Peyer's patch (tissue), 4 donors: ENCODE results near the gene NR1D1. TPM values are rescaled to one million over a fixed set of nuclear protein-coding genes. Genes with fewer than 3 reads are reported as not detected.

Experiments
- DNase-seq, 3 donors: peaks; one replicate each; pipeline ENCODE4 v3.0.0-alpha.2; 2017 to 2019
- H3K27ac ChIP-seq, 4 donors: fragments of 200-600 bp; sonication (generic); one replicate each; pipeline ENCODE4 v1.5.1; 2016 to 2019
- H3K27me3 ChIP-seq, 2 donors: fragments of 200-600 bp; sonication (generic); one replicate each; pipeline ENCODE4 v1.5.1; 2019
- H3K36me3 ChIP-seq, 3 donors: fragments of 200-600 bp; sonication (generic); one replicate each; pipeline ENCODE4 v1.5.1; 2016 to 2019
- H3K4me1 ChIP-seq, 4 donors: fragments of 200-600 bp; sonication (generic); one replicate each; pipeline ENCODE4 v1.5.1; 2016 to 2019
- H3K4me3 ChIP-seq, 4 donors: fragments of 200-600 bp; sonication (generic); 1 replicate in 3 of 4; 2 replicates in 1 of 4; pipeline ENCODE4 v1.5.1; 2016 to 2019; ENCODE audit warnings: mild to moderate bottlenecking in 1 of 4
- H3K9me3 ChIP-seq, 4 donors: fragments of 200-600 bp; sonication (generic); one replicate each; pipeline ENCODE4 v1.5.1; 2016 to 2019; ENCODE audit warnings: mild to moderate bottlenecking in 1 of 4
- POLR2A ChIP-seq, 2 donors: fragments of 450-650 bp; IDR thresholded peaks; one replicate each; pipeline ENCODE4 v1.5.1; 2017; ENCODE audit warnings: antibody characterized with exemption in 2 of 2, mild to moderate bottlenecking in 2 of 2, moderate library complexity in 2 of 2
- total RNA-seq, 4 donors: library from RNA; depleted of rRNA; stranded (reverse); fragments of >200 nt; gene quantifications; one replicate each; pipeline ENCODE4 v1.1.0, GENCODE V29; 2016
- TF ChIP-seq, protein P1 (sequence below), 6 experiments: fragments of 450-650 bp in 4 of 6; fragments of 200-600 bp in 2 of 6; sonication (generic) in 1 of 6; IDR thresholded peaks; one replicate each; pipeline ENCODE4 v1.5.1; 2017 to 2019; ENCODE audit warnings: antibody characterized with exemption in 6 of 6, mild to moderate bottlenecking in 3 of 6, moderate library complexity in 1 of 6

NR1D1 gene
- total RNA-seq, 4 donors from 2014 or later: 13.2 to 38.8 (median 18.9) TPM

DNA sequence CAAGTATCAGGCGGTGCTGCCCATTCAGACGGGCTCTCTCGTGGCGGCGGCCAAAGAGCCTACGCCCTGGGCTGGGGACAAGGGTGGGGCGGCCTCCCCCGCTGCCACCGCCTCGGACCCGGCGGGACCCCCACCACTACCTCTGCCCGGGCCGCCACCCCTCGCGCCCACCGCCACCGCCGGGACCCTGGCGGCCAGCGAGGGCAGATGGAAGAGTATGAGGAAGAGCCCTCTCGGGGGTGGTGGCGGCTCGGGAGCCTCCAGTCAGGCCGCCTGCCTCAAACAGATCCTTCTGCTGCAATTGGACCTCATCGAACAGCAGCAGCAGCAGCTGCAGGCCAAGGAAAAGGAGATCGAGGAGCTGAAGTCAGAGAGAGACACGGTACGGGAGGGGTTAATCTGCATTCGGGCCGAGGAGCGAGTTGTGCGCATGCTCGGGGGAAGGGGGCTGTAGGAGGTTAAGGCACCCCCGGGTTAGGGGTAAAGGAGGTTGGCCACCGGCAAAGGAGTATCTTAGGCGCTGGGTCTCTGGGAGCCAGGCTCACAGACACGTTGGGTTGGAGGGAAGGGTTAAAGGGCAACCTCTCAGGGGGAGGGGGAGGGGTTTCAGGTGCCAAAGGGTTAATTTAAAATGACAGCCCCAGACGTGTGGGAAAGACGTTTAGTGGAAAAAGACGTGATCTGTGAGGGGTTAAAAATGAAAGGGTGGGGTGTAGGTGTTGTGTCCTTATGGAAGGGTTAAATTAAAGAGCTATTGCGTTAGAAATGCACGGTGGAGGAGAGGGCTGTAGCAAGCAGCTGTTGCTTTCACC, 22.8 kb upstream of the NR1D1 start:
- DNase-seq: peak in 2 of 3 donors; percentile 66 to 68
- Histone ChIP-seq H3K9me3 (no peaks in the 10 kb centered on the region), H3K36me3 (peaks cover 0 to 26% (median 0%) of the 10 kb centered on the region in 3 donors), H3K4me3 (peak overlapping the region; percentile 95 to 99 (median 98)), H3K27me3 (no peaks in the 10 kb centered on the region), H3K4me1 (peaks cover 0 to 28% (median 3%) of the 10 kb centered on the region in 4 donors), H3K27ac (peak overlapping the region; percentile 89 to 99 (median 97))
- TF ChIP-seq, protein P1, sequence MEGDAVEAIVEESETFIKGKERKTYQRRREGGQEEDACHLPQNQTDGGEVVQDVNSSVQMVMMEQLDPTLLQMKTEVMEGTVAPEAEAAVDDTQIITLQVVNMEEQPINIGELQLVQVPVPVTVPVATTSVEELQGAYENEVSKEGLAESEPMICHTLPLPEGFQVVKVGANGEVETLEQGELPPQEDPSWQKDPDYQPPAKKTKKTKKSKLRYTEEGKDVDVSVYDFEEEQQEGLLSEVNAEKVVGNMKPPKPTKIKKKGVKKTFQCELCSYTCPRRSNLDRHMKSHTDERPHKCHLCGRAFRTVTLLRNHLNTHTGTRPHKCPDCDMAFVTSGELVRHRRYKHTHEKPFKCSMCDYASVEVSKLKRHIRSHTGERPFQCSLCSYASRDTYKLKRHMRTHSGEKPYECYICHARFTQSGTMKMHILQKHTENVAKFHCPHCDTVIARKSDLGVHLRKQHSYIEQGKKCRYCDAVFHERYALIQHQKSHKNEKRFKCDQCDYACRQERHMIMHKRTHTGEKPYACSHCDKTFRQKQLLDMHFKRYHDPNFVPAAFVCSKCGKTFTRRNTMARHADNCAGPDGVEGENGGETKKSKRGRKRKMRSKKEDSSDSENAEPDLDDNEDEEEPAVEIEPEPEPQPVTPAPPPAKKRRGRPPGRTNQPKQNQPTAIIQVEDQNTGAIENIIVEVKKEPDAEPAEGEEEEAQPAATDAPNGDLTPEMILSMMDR (IDR thresholded peaks at IDR 0.05): peak in 2 of 6 experiments; percentile 5 to 24
- TF ChIP-seq POLR2A (IDR thresholded peaks at IDR 0.05): peak; percentile 18 to 25

DNA sequence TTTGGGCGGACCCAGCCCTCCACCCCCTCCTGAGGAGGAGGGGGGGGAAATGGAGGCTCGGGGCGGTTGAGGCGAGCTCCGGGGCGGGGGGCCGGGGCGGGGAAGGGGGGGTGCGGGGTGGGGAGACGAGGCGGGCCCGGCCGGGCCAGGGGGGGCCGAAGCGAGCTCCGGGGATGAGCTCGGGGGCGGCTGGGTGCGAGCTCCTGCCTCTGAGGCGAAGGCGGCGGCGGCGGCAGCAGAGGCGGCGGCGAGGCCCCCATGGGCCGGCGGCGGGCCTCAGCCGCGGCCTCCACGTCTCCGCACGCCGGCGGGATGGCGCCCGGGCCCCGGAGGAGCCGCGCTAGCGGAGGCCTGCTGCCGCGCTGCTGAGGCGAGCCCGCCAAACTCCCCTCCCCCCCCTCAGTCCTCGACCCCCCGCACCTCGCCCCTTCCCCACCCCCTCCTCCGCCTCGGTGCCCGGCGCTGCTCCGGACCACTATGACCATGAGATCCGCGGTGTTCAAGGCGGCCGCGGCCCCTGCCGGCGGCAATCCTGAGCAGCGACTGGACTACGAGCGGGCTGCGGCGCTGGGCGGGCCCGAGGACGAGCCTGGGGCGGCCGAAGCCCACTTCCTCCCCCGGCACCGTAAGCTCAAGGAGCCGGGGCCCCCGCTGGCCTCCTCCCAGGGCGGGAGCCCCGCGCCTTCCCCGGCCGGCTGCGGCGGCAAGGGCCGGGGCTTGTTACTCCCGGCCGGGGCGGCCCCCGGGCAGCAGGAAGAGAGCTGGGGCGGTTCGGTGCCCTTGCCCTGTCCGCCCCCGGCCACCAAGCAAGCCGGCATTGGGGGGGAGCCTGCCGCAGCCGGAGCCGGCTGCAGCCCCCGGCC, 22.0 kb upstream of the NR1D1 start:
- Histone ChIP-seq H3K4me1 (peaks cover 0 to 28% (median 3%) of the 10 kb centered on the region in 4 donors), H3K36me3 (peaks cover 0 to 18% (median 0%) of the 10 kb centered on the region in 3 donors), H3K4me3 (peak overlapping the region; percentile 95 to 99 (median 98)), H3K27me3 (no peaks in the 10 kb centered on the region), H3K9me3 (no peaks in the 10 kb centered on the region), H3K27ac (peak overlapping the region; percentile 89 to 99 (median 97))
- DNase-seq: peak; percentile 57 to 76 (median 74)
- no peak for TF ChIP-seq POLR2A (IDR thresholded peaks at IDR 0.05)
- TF ChIP-seq, protein P1 (IDR thresholded peaks at IDR 0.05): peak in 2 of 6 experiments; percentile 9 to 12

DNA sequence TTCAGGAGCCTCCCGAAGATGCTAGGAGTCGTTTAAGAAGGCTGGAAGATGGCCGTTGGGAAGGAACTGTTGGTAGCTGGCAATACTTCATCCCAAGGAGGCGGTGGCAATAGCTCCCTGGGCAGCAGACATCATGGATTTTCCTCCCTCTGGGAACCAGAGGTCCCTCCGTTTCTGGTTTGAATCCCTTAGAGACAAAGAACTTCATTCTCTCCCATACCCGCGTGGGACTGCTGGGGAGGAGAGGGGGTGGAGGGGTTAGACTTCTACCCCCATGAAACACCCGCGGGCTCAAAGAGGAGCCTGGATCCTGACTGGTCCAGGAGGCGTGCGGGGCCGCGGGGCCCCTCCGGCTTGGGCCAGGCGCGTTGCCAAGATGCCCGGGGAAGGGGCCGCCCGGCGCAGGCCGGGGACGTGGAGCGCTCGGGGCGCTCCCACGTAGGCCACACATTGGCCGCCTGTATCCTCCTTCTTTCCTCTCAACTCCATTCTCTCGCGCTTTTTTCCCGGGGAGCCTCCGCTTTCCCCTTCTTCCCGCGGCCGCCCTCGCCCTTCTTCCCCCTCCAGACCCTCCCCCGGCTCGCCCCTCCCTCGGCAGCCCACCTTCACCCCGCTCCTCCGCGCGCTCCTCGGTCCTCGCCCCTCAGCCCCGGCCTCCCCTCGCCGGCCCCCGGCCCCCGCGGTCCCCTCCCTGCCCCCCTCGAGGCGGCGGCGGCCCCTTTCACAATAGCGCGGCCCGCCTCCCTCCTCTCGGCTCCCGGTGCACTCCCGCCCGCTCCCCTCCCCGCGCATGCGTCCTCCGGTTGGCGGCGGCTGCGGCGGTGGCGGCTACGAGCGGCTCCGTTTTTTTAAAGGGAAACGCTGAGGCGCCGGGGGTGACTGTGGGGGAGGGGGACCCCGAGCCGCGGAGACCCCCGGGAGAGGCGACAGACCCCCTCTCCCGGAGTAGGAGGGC, 21.1 kb upstream of the NR1D1 start, which contains the start of gene MSL1:
Gene MSL1, plus strand, starts transcription at position 791 of the 955 bp plus-strand sequence. CDS start 642 bp downstream, outside the sequence.
- H3K27me3 ChIP-seq: no peaks in the 10 kb centered on the region
- H3K9me3 ChIP-seq: no peaks in the 10 kb centered on the region
- peak; percentile 80 to 94 (median 91) for DNase-seq
- peak within 1 kb of the TSS; percentile 89 to 99 (median 97) for H3K27ac ChIP-seq
- TF ChIP-seq, protein P1 (IDR thresholded peaks at IDR 0.05): peak in 1 of 6 experiments; percentile 7
- TF ChIP-seq POLR2A (IDR thresholded peaks at IDR 0.05): peak; percentile 51 to 84
- peaks cover 0 to 9% (median 0%) of the 10 kb centered on the region in 3 donors for H3K36me3 ChIP-seq
- peak within 1 kb of the TSS; percentile 95 to 99 (median 98) for H3K4me3 ChIP-seq
- peaks cover 0 to 28% (median 3%) of the 10 kb centered on the region in 4 donors for H3K4me1 ChIP-seq

DNA sequence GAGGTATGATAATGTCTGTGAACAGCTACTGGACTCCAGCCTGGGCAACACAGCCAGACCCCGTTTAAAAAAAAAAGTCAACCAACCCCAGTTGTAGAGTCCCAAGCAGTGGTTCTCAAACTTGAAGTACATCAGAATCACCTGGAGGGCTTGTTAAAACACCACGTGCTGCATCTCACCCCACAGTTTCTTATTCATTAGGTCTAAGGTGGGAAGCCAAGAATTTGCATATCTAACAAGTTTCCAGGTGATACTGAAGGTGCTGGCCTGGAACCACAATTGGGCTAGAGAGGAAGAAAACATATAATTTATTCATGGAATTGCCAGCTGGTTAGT, 14.7 kb upstream of the NR1D1 start:
- H3K4me1 ChIP-seq: peaks cover 7 to 41% (median 18%) of the 10 kb centered on the region in 4 donors
- no peak for DNase-seq
- H3K27me3 ChIP-seq: no peaks in the 10 kb centered on the region
- no peak for TF ChIP-seq POLR2A (IDR thresholded peaks at IDR 0.05)
- TF ChIP-seq, protein P1 (IDR thresholded peaks at IDR 0.05): no peak
- no peaks in the 10 kb centered on the region for H3K9me3 ChIP-seq
- H3K27ac ChIP-seq: no peak overlapping the region
- H3K36me3 ChIP-seq: no peaks in the 10 kb centered on the region
- no peak overlapping the region for H3K4me3 ChIP-seq
